Measurements from ENCODE around the gene FABP1.

FABP1 gene

DNA sequence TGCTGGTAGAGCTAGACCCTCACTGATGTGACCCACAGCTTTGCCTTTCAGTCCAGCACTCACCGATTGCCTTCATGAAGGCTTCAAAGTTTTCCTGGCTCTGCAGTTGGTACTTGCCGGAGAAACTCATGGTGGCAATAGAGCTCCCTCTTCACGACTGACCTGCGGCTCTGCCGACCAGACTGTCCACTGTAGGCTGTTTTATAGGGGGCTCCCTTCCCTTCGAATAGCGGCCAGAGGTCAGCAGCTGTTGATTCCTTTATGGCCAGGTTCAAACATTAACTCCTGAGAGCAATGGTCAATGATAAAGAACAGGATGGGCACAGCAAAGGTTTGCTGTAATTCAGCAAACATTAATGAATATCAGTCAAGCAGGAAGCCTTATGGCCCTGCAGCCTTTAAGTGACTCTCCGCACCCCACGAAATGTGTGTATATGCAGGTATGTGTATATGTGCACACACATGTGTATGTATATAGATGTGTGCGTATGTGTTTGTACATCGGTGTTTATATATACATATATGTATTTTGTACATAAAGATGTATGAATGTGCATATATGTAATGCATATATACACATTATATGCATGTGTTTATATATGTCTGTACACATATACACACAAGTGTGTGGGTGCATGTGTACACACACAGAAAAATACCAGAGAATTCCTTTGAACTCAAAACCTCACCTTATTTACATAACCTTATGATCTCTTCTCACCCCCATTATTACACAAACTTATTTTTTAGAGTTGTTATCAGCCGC is at the start of gene FABP1:
Gene FABP1, minus strand, starts transcription at position 175 of the 766 bp plus-strand sequence. Its CDS starts 45 bp downstream, at position 130.
- DNase-seq: no peak

DNA sequence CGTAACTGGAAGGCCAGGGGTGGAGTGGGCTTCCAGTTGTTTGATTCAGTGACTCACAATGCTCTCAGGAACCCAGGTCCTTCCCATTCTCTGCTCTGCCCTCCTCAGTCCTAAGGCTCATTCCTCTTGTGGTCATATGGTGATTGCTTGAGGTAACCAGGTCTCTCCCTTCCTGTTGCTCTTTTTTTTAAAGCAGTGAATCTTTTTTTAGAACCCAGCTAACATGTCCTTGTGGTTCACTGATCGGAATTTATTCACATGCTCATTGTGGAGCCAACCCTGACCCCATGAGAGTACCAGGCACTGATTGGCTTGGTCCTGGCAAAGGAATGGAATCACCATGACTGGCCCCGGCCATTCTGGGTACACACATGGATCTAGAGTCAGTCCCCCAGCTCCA is 49.7 kb upstream of the FABP1 start:
- DNase-seq: no peak

DNA sequence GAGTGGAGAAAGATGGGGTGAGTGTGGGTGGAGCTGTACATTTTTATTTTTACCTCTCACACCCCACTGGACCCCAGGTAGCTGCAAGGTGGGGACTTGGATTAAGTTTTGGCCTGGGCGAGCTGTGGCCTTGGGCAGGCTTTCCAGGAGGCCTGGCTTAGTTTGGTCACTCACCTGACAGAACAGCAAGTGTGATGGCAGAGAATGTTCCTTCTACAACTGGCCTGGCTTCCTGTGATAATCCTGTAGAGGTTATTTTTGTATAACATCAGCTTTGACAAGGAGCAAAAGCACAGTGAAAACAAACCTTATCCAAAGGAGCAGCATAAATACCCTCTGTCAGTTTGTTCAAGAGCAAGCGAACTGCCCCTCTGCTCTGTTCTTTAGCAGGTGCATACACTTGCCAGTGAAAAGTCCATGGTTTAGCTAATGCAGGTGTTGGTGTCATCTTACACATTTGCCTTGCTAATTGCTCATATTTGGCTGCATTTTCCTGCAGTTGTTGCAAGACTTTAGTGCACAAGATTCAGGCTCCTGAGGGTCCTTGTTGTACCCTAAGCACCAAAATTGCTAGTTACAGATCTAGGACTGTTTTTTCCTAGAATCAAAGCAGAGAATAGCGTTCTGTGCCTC is 48.6 kb upstream of the FABP1 start:
- no peak for DNase-seq

GRCh38 chr2:88172882-88173281 is 45.0 kb upstream of the FABP1 start:
- no peak for DNase-seq

DNA sequence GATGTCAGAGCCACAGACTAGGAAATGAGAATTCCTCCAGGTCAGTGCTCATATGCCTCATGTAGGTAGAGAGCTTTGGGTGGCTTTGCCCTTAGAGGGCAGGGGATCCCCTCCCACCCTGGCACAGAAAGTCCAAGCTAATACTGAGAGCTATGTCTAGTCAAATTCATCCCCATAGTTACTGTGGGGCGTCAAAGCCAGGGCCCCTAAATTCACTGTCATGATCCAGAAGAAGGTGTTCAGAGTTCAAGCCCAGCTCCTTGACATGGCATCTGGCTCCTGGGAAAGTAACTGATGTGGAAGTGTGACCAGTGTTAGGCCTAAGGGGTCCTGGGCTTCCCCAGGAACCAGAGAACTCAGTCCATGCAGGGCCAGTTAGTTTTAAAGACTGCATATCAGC is 44.1 kb upstream of the FABP1 start:
- DNase-seq: no peak

- peak; percentile 11 for DNase-seq
Observed at GRCh38 chr2:88170472-88170892, 42.6 kb upstream of the FABP1 start.

- no peak for DNase-seq
Observed at GRCh38 chr2:88168386-88168785, 40.5 kb upstream of the FABP1 start.

GRCh38 chr2:88167740-88168139 is 39.9 kb upstream of the FABP1 start:
- DNase-seq: no peak

GRCh38 chr2:88165332-88166003 is 37.6 kb upstream of the FABP1 start:
- no peak for DNase-seq

DNA sequence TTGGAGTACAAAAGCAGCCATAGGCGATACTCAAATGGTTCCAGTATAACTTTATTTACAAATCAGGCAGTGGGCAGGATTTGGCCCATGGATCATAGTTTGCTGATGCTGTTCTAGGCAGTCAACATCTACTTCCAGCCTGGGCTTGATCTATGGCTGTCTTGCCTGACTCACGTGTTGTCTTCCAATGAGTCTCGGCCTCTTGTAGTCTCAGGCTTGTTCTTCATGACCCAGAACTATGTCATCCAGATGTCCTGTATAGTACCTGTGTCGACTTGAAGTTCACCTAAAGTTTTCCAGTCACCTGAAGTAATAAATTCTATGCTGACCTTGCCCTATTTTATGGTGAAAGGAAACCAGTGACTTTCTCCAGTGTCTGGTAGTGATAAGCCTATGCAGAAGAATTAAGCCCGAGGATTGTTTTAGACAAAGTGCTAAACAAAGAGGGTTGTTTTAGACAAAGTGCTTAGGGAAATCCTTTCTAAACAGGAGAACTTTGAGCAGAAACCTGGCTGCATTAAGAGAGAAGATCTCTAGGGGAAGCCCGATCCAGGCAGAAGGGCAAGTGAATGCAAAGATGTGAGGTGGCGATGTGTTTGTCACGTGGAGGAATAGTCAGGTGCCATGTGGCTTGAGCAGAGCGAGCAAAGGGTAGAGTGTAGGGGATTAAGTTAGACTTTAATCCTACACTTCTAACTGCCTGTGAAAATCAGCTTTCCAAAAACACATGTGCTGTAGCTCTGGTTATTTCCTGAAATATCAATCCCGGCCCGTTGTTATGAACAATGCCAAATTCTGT is 33.8 kb upstream of the FABP1 start:
- no peak for DNase-seq

DNA sequence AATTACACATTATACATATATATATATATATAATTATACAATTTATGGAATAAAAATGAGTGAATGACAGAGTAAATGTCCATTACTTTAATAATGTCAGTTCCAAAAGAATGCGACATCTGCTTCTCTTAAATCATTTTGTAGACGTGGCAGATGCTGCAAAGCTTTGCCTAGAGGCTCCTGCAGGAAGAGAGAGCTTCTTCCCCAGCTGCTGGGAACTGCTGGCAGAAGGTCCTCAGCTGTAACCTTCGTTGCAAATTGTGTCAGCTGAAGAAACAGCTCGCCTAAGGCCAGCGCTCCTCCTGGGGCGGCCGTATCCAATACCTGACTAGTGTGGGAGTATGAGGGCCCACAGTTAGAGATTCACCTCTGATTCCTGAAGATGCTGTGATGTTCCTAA is 32.7 kb upstream of the FABP1 start:
- DNase-seq: no peak

GRCh38 chr2:88159955-88160415 is 32.1 kb upstream of the FABP1 start:
- DNase-seq: peak; percentile 66

DNA sequence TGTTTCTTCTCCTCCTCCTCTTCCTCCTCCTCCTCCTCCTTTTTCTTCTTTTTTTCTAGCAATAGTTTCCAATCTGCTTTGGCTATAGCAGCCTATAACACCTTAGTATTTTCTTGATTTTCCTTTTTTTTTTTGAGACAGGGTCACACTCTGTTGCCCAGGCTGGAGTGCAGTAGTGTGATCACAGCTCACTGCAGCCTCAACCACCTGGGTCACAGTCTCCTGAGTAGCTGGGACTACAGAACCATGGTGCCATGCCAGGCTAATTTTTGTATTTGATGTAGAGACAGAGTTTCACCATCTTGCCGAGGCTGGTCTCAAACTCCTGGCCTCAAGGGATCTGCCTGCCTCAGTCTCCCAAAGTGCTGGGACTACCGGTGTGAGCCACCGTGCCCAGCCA is 31.6 kb upstream of the FABP1 start:
- DNase-seq: no peak

GRCh38 chr2:88148929-88149438 is 21.1 kb upstream of the FABP1 start:
- no peak for DNase-seq

DNA sequence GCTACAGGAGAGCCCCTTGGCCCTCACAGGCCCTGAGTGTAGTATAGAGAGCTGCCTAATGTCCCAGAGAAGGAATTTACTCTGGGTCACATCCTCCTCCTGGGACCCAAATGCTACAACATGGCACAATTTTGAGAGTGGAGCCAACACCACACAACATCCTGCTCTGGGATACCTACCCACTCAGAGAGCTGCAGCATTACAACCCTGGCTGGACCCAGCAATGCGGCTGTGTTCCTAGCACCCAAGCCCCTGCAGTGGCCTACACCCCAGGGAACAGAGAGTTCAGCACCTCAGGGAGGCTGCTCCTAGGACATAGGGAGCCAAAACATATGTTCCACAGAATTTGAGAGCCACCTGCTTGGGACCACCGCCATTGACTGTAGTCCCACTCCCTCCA is 19.3 kb upstream of the FABP1 start:
- DNase-seq: no peak

GRCh38 chr2:88146590-88146989 is 18.7 kb upstream of the FABP1 start:
- no peak for DNase-seq

DNA sequence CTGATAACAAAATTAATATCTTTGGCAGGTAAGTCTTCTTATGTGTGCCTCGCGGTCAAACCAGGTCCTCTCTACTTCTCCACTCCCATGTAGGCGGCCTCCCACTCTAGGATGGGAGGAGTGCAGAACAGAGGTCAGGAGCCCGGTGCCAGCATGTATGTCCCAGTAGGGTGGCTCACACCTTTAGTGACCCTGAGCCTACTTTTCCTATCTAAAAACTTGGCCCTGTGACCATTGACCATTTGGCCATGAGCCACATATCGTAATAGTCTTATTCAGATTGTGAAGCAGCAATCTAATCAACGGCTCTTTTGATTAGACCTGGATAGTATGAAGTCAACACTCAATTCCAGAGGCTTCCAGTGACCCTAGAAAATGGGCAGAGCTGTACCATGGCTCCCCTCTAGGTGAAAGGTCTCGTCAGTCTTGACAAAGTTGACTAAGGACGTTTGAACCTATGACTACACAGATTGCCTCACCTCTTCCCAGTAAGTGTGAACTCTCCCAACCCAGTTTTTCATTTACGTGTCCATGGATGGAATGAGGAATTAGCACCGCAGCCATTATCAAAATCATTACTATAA is 17.1 kb upstream of the FABP1 start:
- DNase-seq: no peak

DNA sequence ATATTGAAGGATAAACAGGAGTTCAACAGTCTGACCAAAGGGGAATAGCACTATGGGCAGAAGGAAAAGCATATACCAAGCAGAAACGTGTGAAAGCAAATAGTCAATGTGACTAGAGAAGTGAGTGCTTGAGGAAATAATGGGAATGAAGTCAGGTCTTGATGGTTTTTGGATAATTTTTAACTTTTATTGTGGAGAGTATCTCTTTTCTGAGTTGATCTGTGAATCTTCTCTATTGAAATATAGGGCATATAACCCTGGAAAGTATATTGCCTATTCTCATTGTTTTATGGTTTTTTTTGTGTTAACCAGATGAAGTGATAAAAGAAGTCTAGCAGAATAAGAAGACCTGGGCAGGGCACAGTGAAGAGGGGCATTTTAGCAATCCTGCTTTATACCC is 16.4 kb upstream of the FABP1 start:
- DNase-seq: no peak

- DNase-seq: no peak
Observed at GRCh38 chr2:88141952-88142351, 14.1 kb upstream of the FABP1 start.

- DNase-seq: no peak
Observed at GRCh38 chr2:88139804-88140203, 11.9 kb upstream of the FABP1 start.

- DNase-seq: no peak
Observed at GRCh38 chr2:88139203-88139702, 11.4 kb upstream of the FABP1 start.

DNA sequence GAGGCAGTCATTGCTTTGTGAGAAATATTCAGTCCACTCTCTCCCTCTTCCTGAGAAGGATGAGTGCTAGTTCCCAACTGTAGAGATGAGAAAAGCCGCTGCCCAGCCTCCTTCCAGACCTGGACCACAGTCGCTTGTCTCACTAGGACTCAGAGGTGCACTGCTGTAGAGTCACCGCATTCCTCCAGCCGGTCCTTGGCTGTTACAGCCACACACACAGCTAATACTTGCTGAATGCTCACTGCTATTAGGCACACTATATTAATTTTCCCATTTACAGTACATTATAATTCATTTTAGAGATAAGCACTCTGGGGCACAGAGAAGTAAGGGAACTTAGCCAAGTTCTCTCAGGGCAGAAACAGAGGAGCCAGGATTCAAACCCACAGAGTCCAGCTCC is 10.0 kb upstream of the FABP1 start:
- DNase-seq: no peak

Measured in activated CD4-positive, alpha-beta T cell treated with anti-CD3 and anti-CD28 coated beads for 48 hours (primary cell).